HCT116 (cell line): ENCODE measurements around the gene EPC1. TPM values are rescaled to one million over a fixed set of nuclear protein-coding genes. Genes with fewer than 3 reads are reported as not detected.

Source experiments
- ATAC-seq: fragments of 200-7000 bp; cut with Tn5 transposase; 2 replicates; pipeline ENCODE4 v1.9.1; 2020; ENCODE audit warnings: mild to moderate bottlenecking, moderate library complexity
- BruUV-seq: library from RNA; stranded (reverse); fragments of 400-500 nt; replicated peaks from 2 replicates; lab custom pipeline; 2021; lab: Mats Ljungman, UMichigan
- CTCF ChIA-PET: fragments of 300-600 bp; sonication (Branson Sonifier 250); formaldehyde crosslinking; loops from one replicate; lab custom pipeline; 2021; ENCODE audit warnings: antibody characterized with exemption; lab: Charles Lee
- POLR2A ChIA-PET: fragments of 300-600, 350-600 bp; sonication (Branson Sonifier 250); formaldehyde crosslinking; loops from one replicate; lab custom pipeline; 2021; ENCODE audit warnings: antibody characterized with exemption; lab: Charles Lee
- RAD21 ChIA-PET, 2 experiments: fragments of 300-600 bp; sonication (Branson Sonifier 250); formaldehyde crosslinking; loops; one replicate each; lab custom pipeline; 2023; ENCODE audit warnings: low total read pairs in 2 of 2; ENCODE audit not compliant: uncharacterized antibody in 2 of 2, unreplicated experiment in 2 of 2, low non-redundant PET in 1 of 2; lab: Charles Lee
- DNase-seq: peaks from one replicate; pipeline ENCODE4 v3.0.0-alpha.2; 2010; ENCODE audit warnings: low read depth, low spot score
- H2AFZ ChIP-seq: fragments of 200-600 bp; shearing (Covaris generic), sonication (generic); 2 replicates; pipeline ENCODE4 v1.6.1; 2017; ENCODE audit warnings: low read depth, mixed run types, mixed read lengths, antibody characterized with exemption, low read length; ENCODE audit not compliant: poor library complexity, severe bottlenecking
- H3K27ac ChIP-seq: 2 replicates; pipeline ENCODE4 v1.5.1; 2012; ENCODE audit warnings: low read depth, low read length
- H3K27me3 ChIP-seq: fragments of 200-600 bp; sonication (generic); 2 replicates; pipeline ENCODE4 v1.6.1; 2016; ENCODE audit warnings: mixed run types, low read length, mixed read lengths; ENCODE audit not compliant: insufficient read depth
- H3K36me3 ChIP-seq, 2 experiments: fragments of 200-500 bp in 1 of 2; fragments of 200-600 bp in 1 of 2; sonication (Bioruptor generic) in 1 of 2; sonication (generic) in 1 of 2; 2 replicates each; pipeline versions ENCODE4 v1.5.1 to v1.6.1; 2014 to 2016; ENCODE audit warnings: low read length in 2 of 2, inconsistent platforms in 1 of 2, mixed read lengths in 1 of 2, mixed run types in 1 of 2; ENCODE audit not compliant: insufficient read depth in 2 of 2, control insufficient read depth in 1 of 2
- H3K4me1 ChIP-seq, 2 experiments: fragments of 200-600 bp in 1 of 2; sonication (generic) in 1 of 2; 2 replicates each; pipeline versions ENCODE4 v1.5.1 to v1.6.1; 2012 to 2017; ENCODE audit warnings: low read length in 2 of 2, inconsistent platforms in 1 of 2, mild to moderate bottlenecking in 1 of 2, mixed read lengths in 1 of 2, mixed run types in 1 of 2, moderate library complexity in 1 of 2; ENCODE audit not compliant: insufficient read depth in 2 of 2, control insufficient read depth in 1 of 2
- H3K4me2 ChIP-seq: fragments of 200-600 bp; sonication (generic); 2 replicates; pipeline ENCODE4 v1.6.1; 2017; ENCODE audit warnings: mixed run types, low read length, mixed read lengths
- H3K4me3 ChIP-seq, 2 experiments: fragments of 200-600 bp in 1 of 2; sonication (generic) in 1 of 2; replicated peaks in 1 of 2; 2 replicates each; pipeline ENCODE4 v1.5.1; 2011 to 2016; ENCODE audit warnings: low read length in 2 of 2, control low read depth in 1 of 2, low read depth in 1 of 2, mild to moderate bottlenecking in 1 of 2, mixed read lengths in 1 of 2, mixed run types in 1 of 2
- H3K79me2 ChIP-seq: fragments of 200-600 bp; sonication (generic); 2 replicates; pipeline ENCODE4 v1.6.1; 2017; ENCODE audit warnings: mild to moderate bottlenecking, mixed run types, low read length, moderate library complexity, mixed read lengths; ENCODE audit not compliant: insufficient read depth
- H3K9ac ChIP-seq: fragments of 200-600 bp; sonication (generic); 2 replicates; pipeline ENCODE4 v1.6.1; 2016; ENCODE audit warnings: low read length, mixed read lengths
- H3K9me2 ChIP-seq: fragments of 200-600 bp; sonication (generic), shearing (Covaris generic); 2 replicates; pipeline ENCODE4 v1.6.1; 2017; ENCODE audit warnings: mixed run types, mild to moderate bottlenecking, moderate library complexity; ENCODE audit not compliant: insufficient read depth
- H3K9me3 ChIP-seq, 2 experiments: fragments of 200-500 bp in 1 of 2; fragments of 200-600 bp in 1 of 2; sonication (Bioruptor generic) in 1 of 2; sonication (generic) in 1 of 2; 2 replicates each; pipeline ENCODE4 v1.6.1; 2014 to 2017; ENCODE audit warnings: low read length in 2 of 2, mixed read lengths in 2 of 2, inconsistent platforms in 1 of 2, low read depth in 1 of 2, mild to moderate bottlenecking in 1 of 2, mixed run types in 1 of 2, moderate library complexity in 1 of 2; ENCODE audit not compliant: control insufficient read depth in 1 of 2, insufficient read depth in 1 of 2
- H4K20me1 ChIP-seq: fragments of 200-600 bp; sonication (generic), shearing (Covaris generic); 2 replicates; pipeline ENCODE4 v1.6.1; 2017; ENCODE audit warnings: mixed run types, mild to moderate bottlenecking, moderate library complexity; ENCODE audit not compliant: insufficient read depth
- CBX3 ChIP-seq: IDR thresholded peaks from 2 replicates; pipeline ENCODE4 v1.6.1; 2012; ENCODE audit warnings: low read depth
- CEBPB ChIP-seq: IDR thresholded peaks from 2 replicates; pipeline ENCODE4 v1.6.1; 2012; ENCODE audit warnings: low read depth
- EGR1 ChIP-seq: IDR thresholded peaks from 2 replicates; pipeline ENCODE4 v1.6.1; 2012; ENCODE audit warnings: low read depth
- ELF1 ChIP-seq: IDR thresholded peaks from 2 replicates; pipeline ENCODE4 v1.6.1; 2012; ENCODE audit warnings: low read depth, borderline replicate concordance
- EZH2 ChIP-seq: fragments of 200-600 bp; sonication (generic); IDR thresholded peaks from 2 replicates; pipeline ENCODE4 v1.6.1; 2017; ENCODE audit warnings: antibody characterized with exemption, mixed run types
- EZH2phosphoT487 ChIP-seq: fragments of 200-600 bp; IDR thresholded peaks from 2 replicates; pipeline ENCODE4 v1.6.1; 2018; ENCODE audit warnings: antibody characterized with exemption, borderline replicate concordance
- FOSL1 ChIP-seq: IDR thresholded peaks from 2 replicates; pipeline ENCODE4 v1.6.1; 2012; ENCODE audit warnings: low read depth
- JUND ChIP-seq: IDR thresholded peaks from 2 replicates; pipeline ENCODE4 v1.6.1; 2012
- POLR2A ChIP-seq: IDR thresholded peaks from 2 replicates; pipeline ENCODE4 v1.7.0; 2011; ENCODE audit warnings: borderline replicate concordance; ENCODE audit not compliant: insufficient read depth, insufficient read length; ENCODE audit errors: extremely low read depth
- POLR2AphosphoS5 ChIP-seq: IDR thresholded peaks from 2 replicates; pipeline ENCODE4 v1.6.1; 2011; ENCODE audit warnings: mild to moderate bottlenecking, low read depth, low read length, moderate library complexity
- RAD21 ChIP-seq: IDR thresholded peaks from 2 replicates; pipeline ENCODE4 v1.6.1; 2012; ENCODE audit warnings: low read depth, mild to moderate bottlenecking
- SP1 ChIP-seq: IDR thresholded peaks from 2 replicates; pipeline ENCODE4 v1.6.1; 2012; ENCODE audit warnings: low read depth
- SRF ChIP-seq: IDR thresholded peaks from 2 replicates; pipeline ENCODE4 v1.6.1; 2012; ENCODE audit warnings: low read depth
- TCF7L2 ChIP-seq: IDR thresholded peaks from 2 replicates; pipeline ENCODE4 v1.7.0; 2011; ENCODE audit warnings: borderline replicate concordance, inconsistent platforms; ENCODE audit not compliant: insufficient read depth, insufficient read length; ENCODE audit errors: extremely low read depth
- ZFX ChIP-seq: fragments of 450-650 bp; IDR thresholded peaks from 2 replicates; pipeline ENCODE4 v1.6.1; 2017
- ZNF274 ChIP-seq: fragments of 200-500 bp; sonication (Bioruptor generic); IDR thresholded peaks from 2 replicates; pipeline ENCODE4 v1.6.1; 2014; ENCODE audit warnings: mild to moderate bottlenecking, low read depth, low read length, inconsistent platforms
- intact Hi-C: fragments of 100-400 bp; cut with micrococcal nuclease; formaldehyde crosslinking; loops from 2 replicates; pipeline ENCODE4 v1.10.0; 2022
- total RNA-seq: library from RNA; stranded (reverse); gene quantifications from one replicate; pipeline ENCODE4 v1.2.1, GENCODE V29; 2021; ENCODE audit not compliant: unreplicated experiment
- TF ChIP-seq, protein P1 (sequence below), 3 experiments: fragments of 200-600 bp in 1 of 3; sonication (generic) in 1 of 3; IDR thresholded peaks in 2 of 3; conservative IDR thresholded peaks in 1 of 3; 2 replicates each; pipeline ENCODE4 v1.5.1; 2012 to 2017; ENCODE audit warnings: low read depth in 2 of 3, low read length in 2 of 3, antibody characterized with exemption in 1 of 3, borderline replicate concordance in 1 of 3, control low read depth in 1 of 3, mild to moderate bottlenecking in 1 of 3, mixed read lengths in 1 of 3, mixed run types in 1 of 3, moderate library complexity in 1 of 3; ENCODE audit not compliant: insufficient read depth in 1 of 3
- TF ChIP-seq, protein P2 (sequence below): IDR thresholded peaks from 2 replicates; pipeline ENCODE4 v1.6.1; 2012; ENCODE audit warnings: low read depth

EPC1 gene
- total RNA-seq, 1 experiment from 2014 or later, result 20.1 TPM

- Histone ChIP-seq H3K4me3 (no peak overlapping the region), H4K20me1 (no peaks in the 10 kb centered on the region), H3K27me3 (no peaks in the 10 kb centered on the region), H3K4me2 (no peak overlapping the region), H3K27ac (no peak overlapping the region), H2AFZ (no peak overlapping the region), H3K9ac (no peak overlapping the region), H3K9me3 (no peaks in the 10 kb centered on the region), H3K79me2 (no peaks in the 10 kb centered on the region), H3K36me3 (peaks cover 10 to 19% of the 10 kb centered on the region in 2 experiments; a peak in 3 of 4 replicates), H3K9me2 (no peaks in the 10 kb centered on the region), H3K4me1 (peaks cover 0 to 4% of the 10 kb centered on the region in 2 experiments; a peak in 1 of 4 replicates)
- no peak for ATAC-seq
- no TSS peak for BruUV-seq
- intact Hi-C loops, result no loop called here
- CTCF ChIA-PET, result no interaction called here
- POLR2A ChIA-PET, result interaction anchor here (0.8 kb wide), 1 partner anchor 79 kb away, joined by 3 read pairs; no protein-coding TSS in a partner anchor
- TF ChIP-seq CEBPB (no peak), EZH2 (no peak), EGR1 (no peak), FOSL1 (no peak), EZH2phosphoT487 (no peak), POLR2AphosphoS5 (no peak), ZFX (no peak), CBX3 (no peak), TCF7L2 (no peak), SRF (no peak), SP1 (no peak), ZNF274 (no peak), POLR2A (no peak), ELF1 (no peak), RAD21 (no peak), JUND (no peak)
- TF ChIP-seq, protein P1, sequence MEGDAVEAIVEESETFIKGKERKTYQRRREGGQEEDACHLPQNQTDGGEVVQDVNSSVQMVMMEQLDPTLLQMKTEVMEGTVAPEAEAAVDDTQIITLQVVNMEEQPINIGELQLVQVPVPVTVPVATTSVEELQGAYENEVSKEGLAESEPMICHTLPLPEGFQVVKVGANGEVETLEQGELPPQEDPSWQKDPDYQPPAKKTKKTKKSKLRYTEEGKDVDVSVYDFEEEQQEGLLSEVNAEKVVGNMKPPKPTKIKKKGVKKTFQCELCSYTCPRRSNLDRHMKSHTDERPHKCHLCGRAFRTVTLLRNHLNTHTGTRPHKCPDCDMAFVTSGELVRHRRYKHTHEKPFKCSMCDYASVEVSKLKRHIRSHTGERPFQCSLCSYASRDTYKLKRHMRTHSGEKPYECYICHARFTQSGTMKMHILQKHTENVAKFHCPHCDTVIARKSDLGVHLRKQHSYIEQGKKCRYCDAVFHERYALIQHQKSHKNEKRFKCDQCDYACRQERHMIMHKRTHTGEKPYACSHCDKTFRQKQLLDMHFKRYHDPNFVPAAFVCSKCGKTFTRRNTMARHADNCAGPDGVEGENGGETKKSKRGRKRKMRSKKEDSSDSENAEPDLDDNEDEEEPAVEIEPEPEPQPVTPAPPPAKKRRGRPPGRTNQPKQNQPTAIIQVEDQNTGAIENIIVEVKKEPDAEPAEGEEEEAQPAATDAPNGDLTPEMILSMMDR (IDR thresholded peaks at IDR 0.05 in 2 of 3, conservative IDR thresholded peaks at IDR 0.05 in 1 of 3; ENCODE audit: borderline replicate concordance in 1 of 3, insufficient read depth in 1 of 3, low read depth in 2 of 3, low read length in 2 of 3), result no peak
- TF ChIP-seq, protein P2, sequence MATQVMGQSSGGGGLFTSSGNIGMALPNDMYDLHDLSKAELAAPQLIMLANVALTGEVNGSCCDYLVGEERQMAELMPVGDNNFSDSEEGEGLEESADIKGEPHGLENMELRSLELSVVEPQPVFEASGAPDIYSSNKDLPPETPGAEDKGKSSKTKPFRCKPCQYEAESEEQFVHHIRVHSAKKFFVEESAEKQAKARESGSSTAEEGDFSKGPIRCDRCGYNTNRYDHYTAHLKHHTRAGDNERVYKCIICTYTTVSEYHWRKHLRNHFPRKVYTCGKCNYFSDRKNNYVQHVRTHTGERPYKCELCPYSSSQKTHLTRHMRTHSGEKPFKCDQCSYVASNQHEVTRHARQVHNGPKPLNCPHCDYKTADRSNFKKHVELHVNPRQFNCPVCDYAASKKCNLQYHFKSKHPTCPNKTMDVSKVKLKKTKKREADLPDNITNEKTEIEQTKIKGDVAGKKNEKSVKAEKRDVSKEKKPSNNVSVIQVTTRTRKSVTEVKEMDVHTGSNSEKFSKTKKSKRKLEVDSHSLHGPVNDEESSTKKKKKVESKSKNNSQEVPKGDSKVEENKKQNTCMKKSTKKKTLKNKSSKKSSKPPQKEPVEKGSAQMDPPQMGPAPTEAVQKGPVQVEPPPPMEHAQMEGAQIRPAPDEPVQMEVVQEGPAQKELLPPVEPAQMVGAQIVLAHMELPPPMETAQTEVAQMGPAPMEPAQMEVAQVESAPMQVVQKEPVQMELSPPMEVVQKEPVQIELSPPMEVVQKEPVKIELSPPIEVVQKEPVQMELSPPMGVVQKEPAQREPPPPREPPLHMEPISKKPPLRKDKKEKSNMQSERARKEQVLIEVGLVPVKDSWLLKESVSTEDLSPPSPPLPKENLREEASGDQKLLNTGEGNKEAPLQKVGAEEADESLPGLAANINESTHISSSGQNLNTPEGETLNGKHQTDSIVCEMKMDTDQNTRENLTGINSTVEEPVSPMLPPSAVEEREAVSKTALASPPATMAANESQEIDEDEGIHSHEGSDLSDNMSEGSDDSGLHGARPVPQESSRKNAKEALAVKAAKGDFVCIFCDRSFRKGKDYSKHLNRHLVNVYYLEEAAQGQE, result no peak
- DNase-seq, result no peak
- RAD21 ChIA-PET, result no interaction called here
Measured at GRCh38 chr10:32266566-32266965, 80.4 kb downstream of the EPC1 start.
